HCT116 (cell line): ENCODE results near the gene NPIPB2. TPM values are rescaled to one million over a fixed set of nuclear protein-coding genes. Genes with fewer than 3 reads are reported as not detected.
A peak's percentile ranks its signal among the peaks of the same experiment; 100 is the strongest.

Experiments used
- ATAC-seq: fragments of 200-7000 bp; cut with Tn5 transposase; 2 replicates; pipeline ENCODE4 v1.9.1; 2020; ENCODE audit warnings: mild to moderate bottlenecking, moderate library complexity
- BruUV-seq: library from RNA; stranded (reverse); fragments of 400-500 nt; replicated peaks from 2 replicates; lab custom pipeline; 2021; lab: Mats Ljungman, UMichigan
- CTCF ChIA-PET: fragments of 300-600 bp; sonication (Branson Sonifier 250); formaldehyde crosslinking; loops from one replicate; lab custom pipeline; 2021; ENCODE audit warnings: antibody characterized with exemption; lab: Charles Lee
- POLR2A ChIA-PET: fragments of 300-600, 350-600 bp; sonication (Branson Sonifier 250); formaldehyde crosslinking; loops from one replicate; lab custom pipeline; 2021; ENCODE audit warnings: antibody characterized with exemption; lab: Charles Lee
- RAD21 ChIA-PET, 2 experiments: fragments of 300-600 bp; sonication (Branson Sonifier 250); formaldehyde crosslinking; loops; one replicate each; lab custom pipeline; 2023; ENCODE audit warnings: low total read pairs in 2 of 2; ENCODE audit not compliant: uncharacterized antibody in 2 of 2, unreplicated experiment in 2 of 2, low non-redundant PET in 1 of 2; lab: Charles Lee
- DNase-seq: peaks from one replicate; pipeline ENCODE4 v3.0.0-alpha.2; 2010; ENCODE audit warnings: low read depth, low spot score
- H2AFZ ChIP-seq: fragments of 200-600 bp; shearing (Covaris generic), sonication (generic); 2 replicates; pipeline ENCODE4 v1.6.1; 2017; ENCODE audit warnings: low read depth, mixed run types, mixed read lengths, antibody characterized with exemption, low read length; ENCODE audit not compliant: poor library complexity, severe bottlenecking
- H3K27ac ChIP-seq: 2 replicates; pipeline ENCODE4 v1.5.1; 2012; ENCODE audit warnings: low read depth, low read length
- H3K27me3 ChIP-seq: fragments of 200-600 bp; sonication (generic); 2 replicates; pipeline ENCODE4 v1.6.1; 2016; ENCODE audit warnings: mixed run types, low read length, mixed read lengths; ENCODE audit not compliant: insufficient read depth
- H3K36me3 ChIP-seq, 2 experiments: fragments of 200-500 bp in 1 of 2; fragments of 200-600 bp in 1 of 2; sonication (Bioruptor generic) in 1 of 2; sonication (generic) in 1 of 2; 2 replicates each; pipeline versions ENCODE4 v1.5.1 to v1.6.1; 2014 to 2016; ENCODE audit warnings: low read length in 2 of 2, inconsistent platforms in 1 of 2, mixed read lengths in 1 of 2, mixed run types in 1 of 2; ENCODE audit not compliant: insufficient read depth in 2 of 2, control insufficient read depth in 1 of 2
- H3K4me1 ChIP-seq, 2 experiments: fragments of 200-600 bp in 1 of 2; sonication (generic) in 1 of 2; 2 replicates each; pipeline versions ENCODE4 v1.5.1 to v1.6.1; 2012 to 2017; ENCODE audit warnings: low read length in 2 of 2, inconsistent platforms in 1 of 2, mild to moderate bottlenecking in 1 of 2, mixed read lengths in 1 of 2, mixed run types in 1 of 2, moderate library complexity in 1 of 2; ENCODE audit not compliant: insufficient read depth in 2 of 2, control insufficient read depth in 1 of 2
- H3K4me2 ChIP-seq: fragments of 200-600 bp; sonication (generic); 2 replicates; pipeline ENCODE4 v1.6.1; 2017; ENCODE audit warnings: mixed run types, low read length, mixed read lengths
- H3K4me3 ChIP-seq, 2 experiments: fragments of 200-600 bp in 1 of 2; sonication (generic) in 1 of 2; replicated peaks in 1 of 2; 2 replicates each; pipeline ENCODE4 v1.5.1; 2011 to 2016; ENCODE audit warnings: low read length in 2 of 2, control low read depth in 1 of 2, low read depth in 1 of 2, mild to moderate bottlenecking in 1 of 2, mixed read lengths in 1 of 2, mixed run types in 1 of 2
- H3K79me2 ChIP-seq: fragments of 200-600 bp; sonication (generic); 2 replicates; pipeline ENCODE4 v1.6.1; 2017; ENCODE audit warnings: mild to moderate bottlenecking, mixed run types, low read length, moderate library complexity, mixed read lengths; ENCODE audit not compliant: insufficient read depth
- H3K9ac ChIP-seq: fragments of 200-600 bp; sonication (generic); 2 replicates; pipeline ENCODE4 v1.6.1; 2016; ENCODE audit warnings: low read length, mixed read lengths
- H3K9me2 ChIP-seq: fragments of 200-600 bp; sonication (generic), shearing (Covaris generic); 2 replicates; pipeline ENCODE4 v1.6.1; 2017; ENCODE audit warnings: mixed run types, mild to moderate bottlenecking, moderate library complexity; ENCODE audit not compliant: insufficient read depth
- H3K9me3 ChIP-seq, 2 experiments: fragments of 200-500 bp in 1 of 2; fragments of 200-600 bp in 1 of 2; sonication (Bioruptor generic) in 1 of 2; sonication (generic) in 1 of 2; 2 replicates each; pipeline ENCODE4 v1.6.1; 2014 to 2017; ENCODE audit warnings: low read length in 2 of 2, mixed read lengths in 2 of 2, inconsistent platforms in 1 of 2, low read depth in 1 of 2, mild to moderate bottlenecking in 1 of 2, mixed run types in 1 of 2, moderate library complexity in 1 of 2; ENCODE audit not compliant: control insufficient read depth in 1 of 2, insufficient read depth in 1 of 2
- H4K20me1 ChIP-seq: fragments of 200-600 bp; sonication (generic), shearing (Covaris generic); 2 replicates; pipeline ENCODE4 v1.6.1; 2017; ENCODE audit warnings: mixed run types, mild to moderate bottlenecking, moderate library complexity; ENCODE audit not compliant: insufficient read depth
- CBX3 ChIP-seq: IDR thresholded peaks from 2 replicates; pipeline ENCODE4 v1.6.1; 2012; ENCODE audit warnings: low read depth
- EZH2phosphoT487 ChIP-seq: fragments of 200-600 bp; IDR thresholded peaks from 2 replicates; pipeline ENCODE4 v1.6.1; 2018; ENCODE audit warnings: antibody characterized with exemption, borderline replicate concordance
- FOSL1 ChIP-seq: IDR thresholded peaks from 2 replicates; pipeline ENCODE4 v1.6.1; 2012; ENCODE audit warnings: low read depth
- JUND ChIP-seq: IDR thresholded peaks from 2 replicates; pipeline ENCODE4 v1.6.1; 2012
- POLR2A ChIP-seq: IDR thresholded peaks from 2 replicates; pipeline ENCODE4 v1.7.0; 2011; ENCODE audit warnings: borderline replicate concordance; ENCODE audit not compliant: insufficient read depth, insufficient read length; ENCODE audit errors: extremely low read depth
- intact Hi-C: fragments of 100-400 bp; cut with micrococcal nuclease; formaldehyde crosslinking; loops from 2 replicates; pipeline ENCODE4 v1.10.0; 2022
- total RNA-seq: library from RNA; stranded (reverse); gene quantifications from one replicate; pipeline ENCODE4 v1.2.1, GENCODE V29; 2021; ENCODE audit not compliant: unreplicated experiment
- TF ChIP-seq, protein P1 (sequence below): IDR thresholded peaks from 2 replicates; pipeline ENCODE4 v1.6.1; 2012
- TF ChIP-seq, protein P2 (sequence below): IDR thresholded peaks from 2 replicates; pipeline ENCODE4 v1.6.1; 2012
- TF ChIP-seq, protein P3 (sequence below): IDR thresholded peaks from 2 replicates; pipeline ENCODE4 v1.6.1; 2012; ENCODE audit warnings: low read depth

The NPIPB2 gene
- total RNA-seq, 1 experiment from 2014 or later: 10.7 TPM

DNA sequence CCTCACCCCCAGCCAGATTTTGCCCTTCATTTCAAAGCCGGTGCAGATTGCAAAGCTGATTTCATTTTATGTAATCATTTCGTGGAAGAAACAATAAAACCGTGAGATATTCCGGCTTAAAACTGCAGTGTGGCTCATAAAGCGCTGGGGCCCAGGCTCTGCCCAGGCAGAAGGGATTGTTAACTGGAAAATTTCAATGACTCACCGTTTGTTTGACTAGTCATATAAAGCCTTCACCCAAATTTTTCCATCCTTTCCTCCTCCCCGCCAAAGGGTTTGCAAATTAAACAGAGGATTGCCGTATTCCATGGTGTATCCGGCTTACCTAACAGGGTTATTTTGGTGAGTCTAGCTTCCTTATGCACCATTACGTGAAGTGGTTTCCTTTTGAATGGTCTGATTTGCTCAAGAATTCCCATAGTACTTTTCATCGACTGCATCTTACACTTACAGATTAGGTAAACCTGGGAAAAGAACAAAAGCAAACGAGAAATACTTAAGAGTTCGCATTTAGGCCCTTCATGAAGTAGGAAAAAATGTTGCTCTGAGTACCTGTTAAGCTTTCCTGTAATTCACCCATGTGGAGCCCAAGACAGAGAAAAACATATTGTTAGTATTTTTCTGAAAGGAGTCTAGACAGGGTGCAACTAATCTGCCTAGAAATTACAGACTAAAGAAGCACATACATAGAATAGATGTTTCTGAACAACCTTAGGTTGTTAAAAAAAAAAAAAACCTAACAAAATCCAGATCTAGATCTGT is 25.1 kb downstream of the NPIPB2 start:
- Histone ChIP-seq H3K27ac (peak overlapping the region; percentile 55), H3K9ac (peak overlapping the region; percentile 7; the same call in 1 of the 2 replicates), H4K20me1 (peaks cover 17% of the 10 kb centered on the region; the same call in 1 of the 2 replicates), H2AFZ (peak overlapping the region; percentile 10), H3K9me3 (no peaks in the 10 kb centered on the region), H3K4me1 (peaks cover 17 to 27% of the 10 kb centered on the region in 2 experiments), H3K4me2 (peak overlapping the region; percentile 81), H3K27me3 (no peaks in the 10 kb centered on the region), H3K36me3 (peaks cover 0 to 17% of the 10 kb centered on the region in 2 experiments; a peak in 2 of 4 replicates), H3K9me2 (no peaks in the 10 kb centered on the region), H3K79me2 (peaks cover 40% of the 10 kb centered on the region), H3K4me3 (peak overlapping the region; percentile 47 to 64)
- BruUV-seq: TSS peak; percentile 90
- intact Hi-C loops: loop anchor here (5.0 kb wide), 1 partner anchor 61 kb away; the partner anchor contains the start of gene SNX29
- TF ChIP-seq, protein P1, sequence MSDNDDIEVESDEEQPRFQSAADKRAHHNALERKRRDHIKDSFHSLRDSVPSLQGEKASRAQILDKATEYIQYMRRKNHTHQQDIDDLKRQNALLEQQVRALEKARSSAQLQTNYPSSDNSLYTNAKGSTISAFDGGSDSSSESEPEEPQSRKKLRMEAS: no peak
- TF ChIP-seq EZH2phosphoT487 (no peak), FOSL1 (0 out of 2 replicates have a peak, but pooled peaks have one; percentile 11), JUND (no peak), POLR2A (no peak), CBX3 (no peak)
- TF ChIP-seq, protein P2, sequence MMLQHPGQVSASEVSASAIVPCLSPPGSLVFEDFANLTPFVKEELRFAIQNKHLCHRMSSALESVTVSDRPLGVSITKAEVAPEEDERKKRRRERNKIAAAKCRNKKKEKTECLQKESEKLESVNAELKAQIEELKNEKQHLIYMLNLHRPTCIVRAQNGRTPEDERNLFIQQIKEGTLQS: no peak
- TF ChIP-seq, protein P3, sequence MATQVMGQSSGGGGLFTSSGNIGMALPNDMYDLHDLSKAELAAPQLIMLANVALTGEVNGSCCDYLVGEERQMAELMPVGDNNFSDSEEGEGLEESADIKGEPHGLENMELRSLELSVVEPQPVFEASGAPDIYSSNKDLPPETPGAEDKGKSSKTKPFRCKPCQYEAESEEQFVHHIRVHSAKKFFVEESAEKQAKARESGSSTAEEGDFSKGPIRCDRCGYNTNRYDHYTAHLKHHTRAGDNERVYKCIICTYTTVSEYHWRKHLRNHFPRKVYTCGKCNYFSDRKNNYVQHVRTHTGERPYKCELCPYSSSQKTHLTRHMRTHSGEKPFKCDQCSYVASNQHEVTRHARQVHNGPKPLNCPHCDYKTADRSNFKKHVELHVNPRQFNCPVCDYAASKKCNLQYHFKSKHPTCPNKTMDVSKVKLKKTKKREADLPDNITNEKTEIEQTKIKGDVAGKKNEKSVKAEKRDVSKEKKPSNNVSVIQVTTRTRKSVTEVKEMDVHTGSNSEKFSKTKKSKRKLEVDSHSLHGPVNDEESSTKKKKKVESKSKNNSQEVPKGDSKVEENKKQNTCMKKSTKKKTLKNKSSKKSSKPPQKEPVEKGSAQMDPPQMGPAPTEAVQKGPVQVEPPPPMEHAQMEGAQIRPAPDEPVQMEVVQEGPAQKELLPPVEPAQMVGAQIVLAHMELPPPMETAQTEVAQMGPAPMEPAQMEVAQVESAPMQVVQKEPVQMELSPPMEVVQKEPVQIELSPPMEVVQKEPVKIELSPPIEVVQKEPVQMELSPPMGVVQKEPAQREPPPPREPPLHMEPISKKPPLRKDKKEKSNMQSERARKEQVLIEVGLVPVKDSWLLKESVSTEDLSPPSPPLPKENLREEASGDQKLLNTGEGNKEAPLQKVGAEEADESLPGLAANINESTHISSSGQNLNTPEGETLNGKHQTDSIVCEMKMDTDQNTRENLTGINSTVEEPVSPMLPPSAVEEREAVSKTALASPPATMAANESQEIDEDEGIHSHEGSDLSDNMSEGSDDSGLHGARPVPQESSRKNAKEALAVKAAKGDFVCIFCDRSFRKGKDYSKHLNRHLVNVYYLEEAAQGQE: no peak
- POLR2A ChIA-PET: interaction anchor here (1.4 kb wide), 1 partner anchor 10 kb away, joined by 3 read pairs; no protein-coding TSS in a partner anchor
- DNase-seq (no peak), ATAC-seq (no peak)
- CTCF ChIA-PET: interaction anchor here (1.4 kb wide), 1 partner anchor 56 kb away, joined by 3 read pairs; no protein-coding TSS in a partner anchor
- RAD21 ChIA-PET: no interaction called here
